SKM-1 (cell line): ENCODE measurements around the gene ACKR3.

Source experiments
- DNase-seq: peaks from one replicate; lab custom pipeline; 2025; ENCODE audit not compliant: unreplicated experiment; lab: John Stamatoyannopoulos, UW

The ACKR3 gene

GRCh38 chr2:236628256-236628901 lies 58.8 kb downstream of the ACKR3 start:
- DNase-seq, result no peak

DNA sequence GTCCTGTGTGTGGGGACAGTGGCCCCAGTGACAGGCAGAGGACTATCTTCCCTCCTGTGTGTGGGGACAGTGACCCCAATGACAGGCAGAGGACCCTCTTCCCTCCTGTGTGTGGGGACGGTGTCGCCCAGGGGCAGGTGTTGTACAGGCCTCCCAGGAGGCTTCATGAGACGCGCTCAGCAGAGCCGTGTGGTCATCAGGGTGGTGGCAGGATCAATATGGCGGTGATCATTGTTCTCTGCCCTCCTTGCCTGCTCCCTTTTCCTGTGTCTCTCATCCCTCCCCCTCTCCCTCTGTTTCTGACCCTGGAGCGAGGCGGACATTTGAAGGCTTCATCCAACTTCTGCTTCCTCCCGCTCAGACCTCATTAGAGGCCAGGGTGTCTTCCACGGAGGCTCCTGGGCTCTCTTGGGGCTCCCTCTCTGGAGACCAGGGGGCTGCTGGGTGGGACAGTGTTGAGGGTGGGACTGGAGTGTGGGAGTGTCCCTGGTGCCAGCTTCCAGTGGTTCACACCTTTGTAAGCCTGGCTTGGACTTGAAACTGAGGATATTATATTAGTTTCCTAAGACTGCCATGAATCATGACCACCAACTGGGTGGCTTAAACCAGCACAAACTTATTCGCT lies 59.5 kb downstream of the ACKR3 start:
- no peak for DNase-seq

DNA sequence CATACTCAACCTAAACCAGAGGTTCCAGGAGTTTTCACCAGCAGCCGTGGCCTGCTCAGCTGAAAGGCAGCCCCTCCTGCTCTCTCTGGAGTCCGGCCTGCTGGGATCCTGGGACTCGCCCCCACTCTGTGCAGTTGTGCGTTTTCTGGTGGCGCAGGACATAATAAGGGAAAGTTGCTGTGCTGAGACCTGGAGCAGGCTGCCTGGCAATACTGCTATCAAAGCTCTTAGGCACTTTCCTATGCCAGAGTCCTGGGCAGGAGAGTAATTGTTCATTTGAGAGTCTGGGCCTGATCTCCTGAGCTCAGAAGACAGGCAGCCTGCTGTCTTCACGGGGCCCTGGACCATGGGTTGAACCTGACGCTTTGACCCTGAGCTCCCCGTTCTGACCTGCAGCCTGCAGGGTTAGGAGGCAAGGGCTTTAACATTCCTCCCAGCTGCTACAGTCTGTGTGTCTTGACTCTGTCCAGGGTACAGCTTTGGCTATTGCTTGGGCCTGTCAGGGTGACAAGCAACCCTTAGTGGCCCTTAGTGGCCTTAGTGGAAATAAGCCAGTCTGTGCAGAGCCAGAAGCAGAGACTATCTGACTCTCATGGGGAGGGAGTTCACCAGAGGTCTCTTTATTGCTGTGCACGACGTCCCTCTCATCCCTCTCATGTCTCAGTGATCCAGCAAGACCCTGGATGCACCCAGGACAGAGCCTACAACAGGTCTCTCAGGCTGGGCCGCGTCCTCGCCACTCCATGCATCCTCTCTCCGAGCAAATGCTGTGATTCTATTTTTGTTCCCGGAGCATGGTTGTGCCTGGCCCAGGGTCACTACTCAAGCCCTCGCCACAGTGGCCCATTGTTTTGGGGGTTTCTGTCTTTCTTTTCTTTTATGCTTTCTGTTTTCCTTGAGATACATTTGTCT lies 60.6 kb downstream of the ACKR3 start:
- DNase-seq, result no peak

GRCh38 chr2:236631281-236631855 lies 61.7 kb downstream of the ACKR3 start:
- DNase-seq, result no peak

GRCh38 chr2:236631856-236632291 lies 62.2 kb downstream of the ACKR3 start:
- DNase-seq, result no peak
